ENCODE results near the gene RS1.

DNA sequence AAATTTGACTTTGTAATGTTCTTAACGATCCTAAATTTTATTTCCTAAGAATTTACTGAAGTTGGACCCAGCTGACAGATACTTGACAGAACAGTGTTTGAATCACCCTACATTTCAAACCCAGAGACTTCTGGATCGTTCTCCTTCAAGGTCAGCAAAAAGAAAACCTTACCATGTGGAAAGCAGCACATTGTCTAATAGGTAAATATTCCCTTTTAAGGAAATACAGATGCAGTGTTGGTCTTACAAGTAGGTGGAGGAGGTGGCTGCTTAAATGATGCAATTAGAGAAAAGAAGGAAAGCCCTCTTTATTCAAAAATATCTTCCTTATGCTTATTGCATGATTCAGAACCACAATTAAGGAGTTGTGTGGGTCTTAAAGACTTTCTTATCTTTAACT lies 73.5 kb downstream of the RS1 start:
- TF ChIP-seq CTCF (IDR thresholded peaks at IDR 0.05), result no peak
- TF ChIP-seq POLR2A (IDR thresholded peaks at IDR 0.05), result no peak
- no peak for TF ChIP-seq EP300 (IDR thresholded peaks at IDR 0.05)

Data from gastroesophageal sphincter (tissue), 3 donors.